DOHH2 (cell line): ENCODE measurements around the gene QKI.

Experiments
- EZH2phosphoT487 ChIP-seq: fragments of 200-600 bp; sonication (generic); IDR thresholded peaks from 2 replicates; pipeline ENCODE4 v1.6.1; 2017; ENCODE audit warnings: borderline replicate concordance, mild to moderate bottlenecking, antibody characterized with exemption, low read length, moderate library complexity, mixed read lengths
- TF ChIP-seq, protein P1 (sequence below): fragments of 200-600 bp; sonication (generic); IDR thresholded peaks from one replicate; pipeline ENCODE4 v1.5.1; 2014; ENCODE audit warnings: antibody characterized with exemption, mild to moderate bottlenecking, low read depth, low read length; ENCODE audit not compliant: poor library complexity, severe bottlenecking

DNA sequence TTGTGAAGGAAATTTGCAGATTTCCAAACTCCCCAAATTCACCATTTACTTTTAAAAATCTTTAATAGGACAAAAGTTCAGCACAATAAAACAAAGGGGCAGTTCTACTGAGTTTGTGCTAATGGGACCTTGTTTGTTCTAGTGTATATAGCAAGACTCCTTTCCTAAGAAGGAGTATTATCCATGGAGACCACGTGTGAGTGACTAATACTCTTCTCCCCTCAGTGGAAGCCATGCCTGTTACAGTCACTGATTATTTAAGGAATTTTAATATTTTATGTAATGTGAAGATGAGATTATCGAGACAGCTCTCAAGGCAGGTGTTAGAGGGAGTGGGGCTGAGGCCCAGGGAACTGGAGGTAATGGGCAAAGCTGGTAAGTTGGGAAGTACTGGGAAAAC lies 16.4 kb upstream of the QKI start:
- TF ChIP-seq, protein P1, sequence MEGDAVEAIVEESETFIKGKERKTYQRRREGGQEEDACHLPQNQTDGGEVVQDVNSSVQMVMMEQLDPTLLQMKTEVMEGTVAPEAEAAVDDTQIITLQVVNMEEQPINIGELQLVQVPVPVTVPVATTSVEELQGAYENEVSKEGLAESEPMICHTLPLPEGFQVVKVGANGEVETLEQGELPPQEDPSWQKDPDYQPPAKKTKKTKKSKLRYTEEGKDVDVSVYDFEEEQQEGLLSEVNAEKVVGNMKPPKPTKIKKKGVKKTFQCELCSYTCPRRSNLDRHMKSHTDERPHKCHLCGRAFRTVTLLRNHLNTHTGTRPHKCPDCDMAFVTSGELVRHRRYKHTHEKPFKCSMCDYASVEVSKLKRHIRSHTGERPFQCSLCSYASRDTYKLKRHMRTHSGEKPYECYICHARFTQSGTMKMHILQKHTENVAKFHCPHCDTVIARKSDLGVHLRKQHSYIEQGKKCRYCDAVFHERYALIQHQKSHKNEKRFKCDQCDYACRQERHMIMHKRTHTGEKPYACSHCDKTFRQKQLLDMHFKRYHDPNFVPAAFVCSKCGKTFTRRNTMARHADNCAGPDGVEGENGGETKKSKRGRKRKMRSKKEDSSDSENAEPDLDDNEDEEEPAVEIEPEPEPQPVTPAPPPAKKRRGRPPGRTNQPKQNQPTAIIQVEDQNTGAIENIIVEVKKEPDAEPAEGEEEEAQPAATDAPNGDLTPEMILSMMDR = no peak
- TF ChIP-seq EZH2phosphoT487 = no peak
